Endothelial cell of coronary artery (primary cell): ENCODE results near the gene PAPSS1. TPM values are rescaled to one million over a fixed set of nuclear protein-coding genes. Genes with fewer than 3 reads are reported as not detected.

Experiments
- total RNA-seq: library from RNA; depleted of rRNA; stranded (reverse); fragments of >200 nt; gene quantifications from 2 replicates; pipeline ENCODE4 v1.2.3, GENCODE V29; 2014

Gene PAPSS1
- total RNA-seq: 66.8 and 114 TPM in 2 replicates

GRCh38 chr4:107719922-107720722 is at the start of gene PAPSS1:
TSS of gene PAPSS1 (minus strand) at chr4:107720234. CDS start at chr4:107720179, 55 bp downstream.

Other genes with a start within 250 kb of the PAPSS1 start
- gene SGMS2, start 104.7 kb upstream of the PAPSS1 start, total RNA-seq: 37.9 and 78.8 TPM in 2 replicates
- 5.0 and 5.2 TPM in 2 replicates for gene CYP2U1, start 211.3 kb upstream of the PAPSS1 start, total RNA-seq